ENCODE data around the gene DCAF4. TPM values are rescaled to one million over a fixed set of nuclear protein-coding genes. Genes with fewer than 3 reads are reported as not detected.
A peak's percentile ranks its signal among the peaks of the same experiment; 100 is the strongest.

The DCAF4 gene
- total RNA-seq, 1 donor from 2014 or later = 21.1 TPM

GRCh38 chr14:72884386-72884785 lies 41.9 kb upstream of the DCAF4 start:
- no peak for TF ChIP-seq CTCF (IDR thresholded peaks at IDR 0.05)
- Histone ChIP-seq H3K4me1 (no peaks in the 10 kb centered on the region), H3K36me3 (no peaks in the 10 kb centered on the region), H3K9me3 (no peaks in the 10 kb centered on the region), H3K4me3 (no peak overlapping the region), H3K27ac (no peak overlapping the region), H3K27me3 (no peaks in the 10 kb centered on the region)
- intact Hi-C loops (cut with DNase I) = no loop called here
- ATAC-seq = no peak
- no peak for DNase-seq

- peaks cover 10% of the 10 kb centered on the region for H3K4me1 ChIP-seq
- peaks cover 29% of the 10 kb centered on the region for H3K27me3 ChIP-seq
- H3K36me3 ChIP-seq = no peaks in the 10 kb centered on the region
- H3K4me3 ChIP-seq = no peak overlapping the region
- no peak for ATAC-seq
- intact Hi-C loops (cut with DNase I) = no loop called here
- no peak for TF ChIP-seq CTCF (IDR thresholded peaks at IDR 0.05)
- no peak overlapping the region for H3K27ac ChIP-seq
- DNase-seq = no peak
- no peaks in the 10 kb centered on the region for H3K9me3 ChIP-seq
These were observed 38.8 kb upstream of the DCAF4 start for GRCh38 chr14:72887514-72887913.

GRCh38 chr14:72888192-72888591 lies 38.1 kb upstream of the DCAF4 start:
- no peaks in the 10 kb centered on the region for H3K9me3 ChIP-seq

GRCh38 chr14:72888636-72889201 lies 37.5 kb upstream of the DCAF4 start:
- no peak for DNase-seq
- peaks cover 31% of the 10 kb centered on the region for H3K27me3 ChIP-seq
- no peak for TF ChIP-seq CTCF (IDR thresholded peaks at IDR 0.05)
- H3K9me3 ChIP-seq = no peaks in the 10 kb centered on the region
- intact Hi-C loops (cut with DNase I) = no loop called here
- peaks cover 11% of the 10 kb centered on the region for H3K4me1 ChIP-seq
- H3K27ac ChIP-seq = no peak overlapping the region
- no peak for ATAC-seq
- no peak overlapping the region for H3K4me3 ChIP-seq
- H3K36me3 ChIP-seq = no peaks in the 10 kb centered on the region

More at GRCh38 chr14:72888192-72888591, 38.1 kb upstream of the DCAF4 start:
- no peak for TF ChIP-seq CTCF (IDR thresholded peaks at IDR 0.05)
- H3K27me3 ChIP-seq = peaks cover 31% of the 10 kb centered on the region
- DNase-seq (no peak), ATAC-seq (no peak)
- no peak overlapping the region for H3K27ac ChIP-seq
- H3K4me3 ChIP-seq = no peak overlapping the region
- intact Hi-C loops (cut with DNase I) = no loop called here
- no peaks in the 10 kb centered on the region for H3K36me3 ChIP-seq
- H3K4me1 ChIP-seq = peaks cover 11% of the 10 kb centered on the region

- no peak for TF ChIP-seq CTCF (IDR thresholded peaks at IDR 0.05)
- no peak overlapping the region for H3K4me3 ChIP-seq
- H3K27me3 ChIP-seq = peaks cover 31% of the 10 kb centered on the region
- DNase-seq = no peak
- H3K36me3 ChIP-seq = no peaks in the 10 kb centered on the region
- H3K27ac ChIP-seq = no peak overlapping the region
- ATAC-seq = no peak
- intact Hi-C loops (cut with DNase I) = no loop called here
- no peaks in the 10 kb centered on the region for H3K9me3 ChIP-seq
- H3K4me1 ChIP-seq = peaks cover 12% of the 10 kb centered on the region
These were observed 36.9 kb upstream of the DCAF4 start for GRCh38 chr14:72889366-72889765.

GRCh38 chr14:72891666-72892102 lies 34.6 kb upstream of the DCAF4 start:
- Histone ChIP-seq H3K4me3 (peak overlapping the region; percentile 90), H3K9me3 (no peaks in the 10 kb centered on the region), H3K27ac (no peak overlapping the region), H3K4me1 (peaks cover 22% of the 10 kb centered on the region), H3K27me3 (peaks cover 43% of the 10 kb centered on the region), H3K36me3 (no peaks in the 10 kb centered on the region)
- DNase-seq (no peak), ATAC-seq (no peak)
- TF ChIP-seq CTCF (IDR thresholded peaks at IDR 0.05) = no peak
- intact Hi-C loops (cut with DNase I) = no loop called here
